ENCODE data around the gene PAQR8. TPM values are rescaled to one million over a fixed set of nuclear protein-coding genes. Genes with fewer than 3 reads are reported as not detected.

PAQR8 gene
- polyA plus RNA-seq, 1 donor from 2014 or later, result 1.8 TPM

- no peaks in the 10 kb centered on the region for H3K36me3 ChIP-seq (ENCODE audit: insufficient read depth, low read length)
- no peak for TF ChIP-seq POLR2AphosphoS5 (IDR thresholded peaks at IDR 0.05)
- no peak for TF ChIP-seq SMC3 (conservative IDR thresholded peaks at IDR 0.05; ENCODE audit: poor library complexity)
- H3K27me3 ChIP-seq (ENCODE audit: insufficient read depth, low read depth, low read length), result no peaks in the 10 kb centered on the region
- H2AFZ ChIP-seq (ENCODE audit: low read depth, low read length), result no peak overlapping the region
- no peaks in the 10 kb centered on the region for H4K20me1 ChIP-seq (ENCODE audit: insufficient read depth)
- no peak overlapping the region for H3K9ac ChIP-seq (ENCODE audit: low read length)
- no peak overlapping the region for H3K4me2 ChIP-seq (ENCODE audit: low read length)
- H3F3A ChIP-seq (ENCODE audit: insufficient read depth, low read length, poor library complexity, severe bottlenecking), result no peaks in the 10 kb centered on the region
- no peaks in the 10 kb centered on the region for H3K9me2 ChIP-seq (ENCODE audit: insufficient read depth, low read length)
- H3K9me3 ChIP-seq (ENCODE audit: low read length), result no peaks in the 10 kb centered on the region
- no peak overlapping the region for H3K4me3 ChIP-seq (ENCODE audit: low read length)
- H3K27ac ChIP-seq (ENCODE audit: low read length), result no peak overlapping the region
- no peaks in the 10 kb centered on the region for H3K79me2 ChIP-seq (replicated peaks; ENCODE audit: insufficient read depth, low read length)
Observed at GRCh38 chr6:52351879-52352238, 10.1 kb upstream of the PAQR8 start.

DNA sequence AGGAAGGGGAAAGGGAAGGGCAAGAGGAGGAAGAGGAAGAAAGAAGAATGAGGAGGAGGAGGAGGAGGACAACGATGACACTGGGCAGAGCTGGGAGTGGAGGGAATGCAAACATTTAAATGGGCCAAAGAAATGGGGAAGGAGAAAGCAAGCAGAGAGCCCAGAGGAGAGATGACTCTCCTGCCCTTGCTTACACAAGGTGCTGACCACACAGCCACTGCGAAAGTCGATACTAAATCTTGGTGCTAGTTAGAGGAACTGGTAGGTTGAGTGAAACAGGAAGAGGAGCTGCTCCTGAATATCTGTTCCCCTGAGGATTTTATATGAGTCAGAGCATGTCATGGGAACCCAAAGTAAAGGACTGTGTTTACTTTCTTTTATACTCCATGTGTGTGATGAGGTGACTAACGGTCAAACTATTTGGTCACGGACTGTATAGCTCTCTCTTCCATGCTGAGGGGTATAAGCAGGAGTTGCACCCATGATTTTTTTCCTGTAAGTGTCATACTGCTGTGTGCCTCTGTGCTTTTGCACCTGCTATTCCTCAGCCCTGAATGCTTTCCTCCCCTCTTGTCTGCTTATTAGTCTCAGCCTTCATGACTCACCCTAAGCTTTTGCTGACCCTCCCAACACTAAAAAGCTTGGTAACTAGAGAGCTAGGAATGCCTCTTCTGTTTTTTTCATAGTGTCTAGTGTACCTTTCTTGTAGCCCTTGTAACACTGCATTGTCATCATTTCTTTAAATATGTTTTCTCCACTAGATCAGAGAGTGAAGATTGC is 9.5 kb upstream of the PAQR8 start:
- Histone ChIP-seq H3K36me3 (ENCODE audit: insufficient read depth, low read length) (no peaks in the 10 kb centered on the region), H3K9ac (ENCODE audit: low read length) (no peak overlapping the region), H3K4me2 (ENCODE audit: low read length) (no peak overlapping the region), H3K9me3 (ENCODE audit: low read length) (no peaks in the 10 kb centered on the region), H3K9me2 (ENCODE audit: insufficient read depth, low read length) (no peaks in the 10 kb centered on the region), H3K27me3 (ENCODE audit: insufficient read depth, low read depth, low read length) (no peaks in the 10 kb centered on the region), H3K27ac (ENCODE audit: low read length) (no peak overlapping the region), H4K20me1 (ENCODE audit: insufficient read depth) (no peaks in the 10 kb centered on the region), H2AFZ (ENCODE audit: low read depth, low read length) (no peak overlapping the region), H3F3A (ENCODE audit: insufficient read depth, low read length, poor library complexity, severe bottlenecking) (no peaks in the 10 kb centered on the region), H3K4me3 (ENCODE audit: low read length) (no peak overlapping the region), H3K79me2 (replicated peaks; ENCODE audit: insufficient read depth, low read length) (no peaks in the 10 kb centered on the region)
- no peak for TF ChIP-seq CTCF (IDR thresholded peaks at IDR 0.05; ENCODE audit: poor library complexity, severe bottlenecking)
- no peak for TF ChIP-seq EZH2 (IDR thresholded peaks at IDR 0.05; ENCODE audit: borderline replicate concordance, insufficient read depth, low read length, poor library complexity, severe bottlenecking)
- no peak for TF ChIP-seq TAF1 (IDR thresholded peaks at IDR 0.05; ENCODE audit: low read depth)
- no peak for TF ChIP-seq RAD21 (conservative IDR thresholded peaks at IDR 0.05)
- TF ChIP-seq, protein P1, sequence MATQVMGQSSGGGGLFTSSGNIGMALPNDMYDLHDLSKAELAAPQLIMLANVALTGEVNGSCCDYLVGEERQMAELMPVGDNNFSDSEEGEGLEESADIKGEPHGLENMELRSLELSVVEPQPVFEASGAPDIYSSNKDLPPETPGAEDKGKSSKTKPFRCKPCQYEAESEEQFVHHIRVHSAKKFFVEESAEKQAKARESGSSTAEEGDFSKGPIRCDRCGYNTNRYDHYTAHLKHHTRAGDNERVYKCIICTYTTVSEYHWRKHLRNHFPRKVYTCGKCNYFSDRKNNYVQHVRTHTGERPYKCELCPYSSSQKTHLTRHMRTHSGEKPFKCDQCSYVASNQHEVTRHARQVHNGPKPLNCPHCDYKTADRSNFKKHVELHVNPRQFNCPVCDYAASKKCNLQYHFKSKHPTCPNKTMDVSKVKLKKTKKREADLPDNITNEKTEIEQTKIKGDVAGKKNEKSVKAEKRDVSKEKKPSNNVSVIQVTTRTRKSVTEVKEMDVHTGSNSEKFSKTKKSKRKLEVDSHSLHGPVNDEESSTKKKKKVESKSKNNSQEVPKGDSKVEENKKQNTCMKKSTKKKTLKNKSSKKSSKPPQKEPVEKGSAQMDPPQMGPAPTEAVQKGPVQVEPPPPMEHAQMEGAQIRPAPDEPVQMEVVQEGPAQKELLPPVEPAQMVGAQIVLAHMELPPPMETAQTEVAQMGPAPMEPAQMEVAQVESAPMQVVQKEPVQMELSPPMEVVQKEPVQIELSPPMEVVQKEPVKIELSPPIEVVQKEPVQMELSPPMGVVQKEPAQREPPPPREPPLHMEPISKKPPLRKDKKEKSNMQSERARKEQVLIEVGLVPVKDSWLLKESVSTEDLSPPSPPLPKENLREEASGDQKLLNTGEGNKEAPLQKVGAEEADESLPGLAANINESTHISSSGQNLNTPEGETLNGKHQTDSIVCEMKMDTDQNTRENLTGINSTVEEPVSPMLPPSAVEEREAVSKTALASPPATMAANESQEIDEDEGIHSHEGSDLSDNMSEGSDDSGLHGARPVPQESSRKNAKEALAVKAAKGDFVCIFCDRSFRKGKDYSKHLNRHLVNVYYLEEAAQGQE (IDR thresholded peaks at IDR 0.05; ENCODE audit: borderline replicate concordance), result no peak
- TF ChIP-seq MXI1 (conservative IDR thresholded peaks at IDR 0.05; ENCODE audit: poor library complexity, severe bottlenecking), result no peak
- no peak for TF ChIP-seq EP300 (conservative IDR thresholded peaks at IDR 0.05; ENCODE audit: poor library complexity, severe bottlenecking)
- TF ChIP-seq SMC3 (conservative IDR thresholded peaks at IDR 0.05; ENCODE audit: poor library complexity), result no peak
- no peak for TF ChIP-seq POLR2AphosphoS5 (IDR thresholded peaks at IDR 0.05)
